Muscle of leg (tissue), 16 donors: ENCODE data around the gene ABHD18. TPM values are rescaled to one million over a fixed set of nuclear protein-coding genes. Genes with fewer than 3 reads are reported as not detected.
"Not testable (repeated sequence)": the region's sequence is repeated elsewhere in the genome, so short reads cannot be mapped to it uniquely, and the experiment has no call there.

ENCODE experiments used
- DNase-seq: peaks from one replicate; pipeline ENCODE4 v3.0.0; 2013
- H3K27ac ChIP-seq: one replicate; pipeline ENCODE4 v1.5.1; 2013; ENCODE audit warnings: mild to moderate bottlenecking, low read length, control low read depth
- H3K27me3 ChIP-seq: one replicate; pipeline ENCODE4 v1.6.1; 2013; ENCODE audit warnings: low read length; ENCODE audit not compliant: control insufficient read depth, insufficient read depth
- H3K36me3 ChIP-seq: one replicate; pipeline ENCODE4 v1.6.1; 2013; ENCODE audit warnings: low read length; ENCODE audit not compliant: control insufficient read depth, insufficient read depth
- H3K4me1 ChIP-seq: one replicate; pipeline ENCODE4 v1.6.1; 2013; ENCODE audit warnings: low read length; ENCODE audit not compliant: control insufficient read depth, insufficient read depth
- H3K4me3 ChIP-seq: one replicate; pipeline ENCODE4 v1.5.1; 2013; ENCODE audit warnings: low read length, control low read depth
- H3K9me3 ChIP-seq: replicated peaks from 2 replicates; pipeline ENCODE4 v1.6.1; 2013; ENCODE audit warnings: low read depth, low read length; ENCODE audit not compliant: control insufficient read depth
- WGBS: methylation state at CpG from one replicate; pipeline ENCODE4 v1.1.5; 2013; ENCODE audit warnings: missing lambda C conversion rate; ENCODE audit not compliant: insufficient coverage; 5-methylcytosine and 5-hydroxymethylcytosine counted together
- long read RNA-seq, 11 donors: transcript quantifications; one replicate each; lab custom pipeline, GENCODE V29; 2026
- polyA plus RNA-seq, 8 donors: library from polyadenylated mRNA; unstranded; fragments of 120-200 nt; gene quantifications; one replicate each; pipeline versions ENCODE4 v1.2.1 to v1.2.3, GENCODE V29; 2013; ENCODE audit warnings: inconsistent platforms in 1 of 8, low replicate concordance in 1 of 8; ENCODE audit not compliant: insufficient read length in 8 of 8, insufficient read depth in 1 of 8
- total RNA-seq: library from RNA; stranded (reverse); fragments of 120-200 nt; gene quantifications from one replicate; pipeline ENCODE4 v1.2.4, GENCODE V29; 2013

ABHD18 gene
- 13.0 TPM for total RNA-seq
- 10 to 100 TPM; 11.1 to 21.7 (median 14.2) TPM for polyA plus RNA-seq
- long read RNA-seq, donor 1 = 0 reads
- long read RNA-seq, donor 2 = 0 reads
- long read RNA-seq, donor 3, full-length matches to known transcripts = 2 of 2 reads
- long read RNA-seq, donor 3, partial matches to known transcripts = 0 of 2 reads
- long read RNA-seq, donor 3, other reads (novel, unspliced or antisense) = 0 of 2 reads
- long read RNA-seq, donor 4, full-length matches to known transcripts = 1 of 1 reads
- long read RNA-seq, donor 4, partial matches to known transcripts = 0 of 1 reads
- long read RNA-seq, donor 4, other reads (novel, unspliced or antisense) = 0 of 1 reads
- long read RNA-seq, donor 5, full-length matches to known transcripts = 1 of 1 reads
- long read RNA-seq, donor 5, partial matches to known transcripts = 0 of 1 reads
- long read RNA-seq, donor 5, other reads (novel, unspliced or antisense) = 0 of 1 reads
- long read RNA-seq, donor 6 = 0 reads
- long read RNA-seq, donor 7, full-length matches to known transcripts = 3 of 3 reads
- long read RNA-seq, donor 7, partial matches to known transcripts = 0 of 3 reads
- long read RNA-seq, donor 7, other reads (novel, unspliced or antisense) = 0 of 3 reads
- long read RNA-seq, donor 8, full-length matches to known transcripts = 1 of 1 reads
- long read RNA-seq, donor 8, partial matches to known transcripts = 0 of 1 reads
- long read RNA-seq, donor 8, other reads (novel, unspliced or antisense) = 0 of 1 reads
- long read RNA-seq, donor 9 = 0 reads
- long read RNA-seq, donor 10 = 0 reads
- long read RNA-seq, donor 11, full-length matches to known transcripts = 1 of 1 reads
- long read RNA-seq, donor 11, partial matches to known transcripts = 0 of 1 reads
- long read RNA-seq, donor 11, other reads (novel, unspliced or antisense) = 0 of 1 reads

DNA sequence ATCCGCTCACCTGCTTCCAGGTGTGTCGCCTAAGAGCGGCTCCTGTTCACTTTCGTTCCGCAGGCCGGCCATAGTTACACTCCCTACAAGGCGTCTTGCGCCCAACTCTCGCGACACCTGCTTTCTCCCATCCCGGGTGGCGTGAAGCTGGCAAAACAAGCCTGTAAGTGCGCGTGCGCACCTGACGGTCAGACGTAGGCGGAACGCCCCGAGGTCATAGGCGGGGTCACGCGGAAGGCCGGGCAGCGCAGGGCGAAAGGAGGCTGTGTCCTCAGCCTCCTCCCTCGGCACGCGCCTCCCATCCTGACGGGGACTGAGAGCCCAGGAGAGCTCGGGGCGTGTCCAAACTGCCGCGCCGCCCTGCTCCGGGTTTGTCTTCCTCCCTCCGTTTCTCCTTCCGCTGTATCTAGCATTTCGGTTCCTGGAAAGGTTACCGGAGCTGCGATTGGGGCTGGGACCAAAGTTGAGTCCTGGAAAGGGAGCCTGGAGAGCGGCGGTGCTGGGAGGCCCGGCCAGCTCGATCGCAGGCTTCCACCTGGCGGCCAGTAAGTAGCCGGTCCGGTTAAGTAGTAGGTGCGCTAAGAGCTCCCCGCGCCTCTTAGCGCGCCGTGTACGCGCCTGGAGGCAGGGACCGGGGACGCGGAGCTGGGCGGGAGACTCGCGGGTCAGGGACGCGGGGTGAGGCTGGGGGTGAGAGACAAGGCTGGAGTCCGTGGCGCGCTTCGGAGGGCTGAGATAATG lies at the start of gene ABHD18, which contains the start of gene MFSD8:
Gene ABHD18 (plus strand): TSS at position 345 of the 741 bp plus-strand sequence. CDS start 17,550 bp downstream, outside the sequence.
Gene MFSD8 (minus strand): TSS at position 112 of the 741 bp plus-strand sequence. CDS start 40 bp downstream, at position 72.
- DNase-seq = peak; percentile 99
- Histone ChIP-seq H3K9me3 (no peaks in the 10 kb centered on the region), H3K36me3 (no peaks in the 10 kb centered on the region), H3K4me1 (peaks cover 2% of the 10 kb centered on the region), H3K27me3 (no peaks in the 10 kb centered on the region), H3K4me3 (peak within 1 kb of the TSS; percentile 92), H3K27ac (peak within 1 kb of the TSS; percentile 98)
- WGBS = 0% methylated on average over 61 of the region's 69 CpGs

DNA sequence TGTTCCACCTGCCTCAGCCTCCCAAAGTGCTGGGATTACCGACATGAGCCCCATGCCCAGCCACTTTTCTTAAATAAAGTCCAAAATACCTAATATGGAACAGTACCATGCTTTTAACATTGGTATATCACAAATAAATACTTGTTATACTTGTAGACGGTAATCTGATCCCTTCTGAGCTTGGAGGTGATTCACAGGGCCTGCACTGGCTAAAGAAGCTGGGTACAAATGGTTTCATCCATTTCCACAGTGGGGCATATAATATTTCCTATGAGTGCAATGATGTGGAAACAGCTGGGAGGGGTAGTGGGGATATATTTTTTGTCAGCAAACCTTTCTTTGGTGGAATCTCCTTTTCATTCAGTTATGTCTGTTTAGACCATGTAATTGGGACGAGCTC lies 48.7 kb upstream of the ABHD18 start:
- no peaks in the 10 kb centered on the region for H3K4me1 ChIP-seq
- no peaks in the 10 kb centered on the region for H3K9me3 ChIP-seq
- no peak for DNase-seq
- H3K27me3 ChIP-seq = no peaks in the 10 kb centered on the region
- H3K36me3 ChIP-seq = peaks cover 9% of the 10 kb centered on the region
- no CpG with 5 or more reads among the region's 3 CpGs for WGBS
- no peak overlapping the region for H3K4me3 ChIP-seq
- no peak overlapping the region for H3K27ac ChIP-seq

DNA sequence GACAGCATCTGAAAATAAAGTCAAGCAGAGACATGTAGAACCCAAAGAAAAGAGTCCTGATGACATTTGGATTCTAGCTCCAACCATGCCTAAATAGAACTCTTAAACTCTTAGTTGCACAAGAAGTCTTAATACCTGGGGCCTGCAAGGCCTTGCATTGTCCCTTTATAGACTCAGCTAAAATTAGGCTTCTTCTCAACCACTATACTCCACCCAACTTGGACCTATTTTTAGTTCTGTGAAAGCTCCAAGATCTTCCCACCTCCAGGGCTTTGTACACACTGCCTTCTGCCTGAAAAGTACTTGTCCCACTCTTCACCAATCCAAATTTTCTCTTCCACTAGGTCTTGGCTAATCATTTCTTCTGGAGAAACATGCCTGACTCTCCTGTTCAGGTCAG lies 48.1 kb upstream of the ABHD18 start:
- Histone ChIP-seq H3K27ac (no peak overlapping the region), H3K27me3 (no peaks in the 10 kb centered on the region), H3K4me1 (no peaks in the 10 kb centered on the region), H3K4me3 (no peak overlapping the region), H3K36me3 (peaks cover 12% of the 10 kb centered on the region), H3K9me3 (no peaks in the 10 kb centered on the region)
- peak; percentile 5 for DNase-seq

DNA sequence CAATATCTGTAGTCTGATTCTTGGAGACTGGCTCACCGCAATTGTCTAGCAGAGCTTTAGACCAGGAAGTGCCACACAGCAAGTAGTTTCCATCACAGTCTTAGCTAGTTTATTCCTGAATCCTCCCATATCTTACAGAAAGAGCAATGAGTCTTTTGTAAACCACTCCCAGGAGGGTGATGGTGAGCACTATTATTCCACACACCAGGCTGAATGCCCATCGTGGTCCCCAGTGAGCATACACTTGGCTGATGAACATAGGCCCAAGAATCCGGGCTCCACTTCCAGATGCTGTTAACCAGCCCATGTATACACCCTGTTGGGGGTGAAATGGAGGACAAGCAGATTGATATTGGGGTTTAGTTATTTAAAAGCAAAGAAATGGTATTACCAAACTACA lies 44.7 kb upstream of the ABHD18 start:
- Histone ChIP-seq H3K4me3 (no peak overlapping the region), H3K27me3 (no peaks in the 10 kb centered on the region), H3K4me1 (no peaks in the 10 kb centered on the region), H3K9me3 (no peaks in the 10 kb centered on the region), H3K36me3 (peaks cover 15% of the 10 kb centered on the region), H3K27ac (no peak overlapping the region)
- no CpG with 5 or more reads among the region's 3 CpGs for WGBS
- DNase-seq = no peak

DNA sequence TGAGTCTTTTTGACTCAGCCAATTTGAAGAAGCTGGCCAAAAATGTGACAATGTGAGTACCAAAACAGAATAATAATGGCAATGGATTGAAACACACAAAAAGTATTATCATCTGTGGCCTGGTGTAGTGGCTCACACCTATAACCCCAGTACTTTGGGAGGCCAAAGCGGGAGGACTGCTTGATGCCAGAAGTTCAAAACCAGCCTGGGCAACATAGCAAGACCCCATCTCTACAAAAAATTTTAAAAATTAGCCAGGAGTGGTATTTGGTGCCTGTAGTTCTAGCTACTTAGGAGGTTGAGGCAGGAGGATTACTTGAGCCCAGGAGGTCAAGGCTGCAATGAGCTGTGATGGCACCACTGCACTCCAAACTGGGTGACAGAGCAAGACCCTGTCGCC lies 43.0 kb upstream of the ABHD18 start:
- H3K9me3 ChIP-seq = no peaks in the 10 kb centered on the region
- peaks cover 17% of the 10 kb centered on the region for H3K36me3 ChIP-seq
- no peak overlapping the region for H3K27ac ChIP-seq
- no peak for DNase-seq
- no peak overlapping the region for H3K4me3 ChIP-seq
- WGBS = no CpG with 5 or more reads among the region's 2 CpGs
- H3K4me1 ChIP-seq = no peaks in the 10 kb centered on the region
- no peaks in the 10 kb centered on the region for H3K27me3 ChIP-seq

DNA sequence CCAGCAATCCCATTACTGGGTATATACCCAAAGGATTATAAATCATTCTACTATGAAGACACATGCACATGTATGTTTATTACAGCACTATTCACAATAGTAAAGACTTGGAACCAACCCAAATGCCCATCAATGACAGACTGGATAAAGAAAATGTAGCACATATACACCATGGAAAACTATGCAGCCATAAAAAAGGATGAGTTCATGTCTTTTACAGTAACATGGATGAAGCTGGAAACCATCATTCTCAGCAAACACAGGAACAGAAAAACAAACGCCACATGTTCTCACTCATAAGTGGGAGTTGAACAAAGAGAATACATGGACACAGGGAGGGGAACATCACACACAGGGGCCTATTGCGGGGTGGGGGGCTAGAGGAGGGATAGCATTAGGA lies 39.5 kb upstream of the ABHD18 start:
- H3K36me3 ChIP-seq = peaks cover 15% of the 10 kb centered on the region

DNA sequence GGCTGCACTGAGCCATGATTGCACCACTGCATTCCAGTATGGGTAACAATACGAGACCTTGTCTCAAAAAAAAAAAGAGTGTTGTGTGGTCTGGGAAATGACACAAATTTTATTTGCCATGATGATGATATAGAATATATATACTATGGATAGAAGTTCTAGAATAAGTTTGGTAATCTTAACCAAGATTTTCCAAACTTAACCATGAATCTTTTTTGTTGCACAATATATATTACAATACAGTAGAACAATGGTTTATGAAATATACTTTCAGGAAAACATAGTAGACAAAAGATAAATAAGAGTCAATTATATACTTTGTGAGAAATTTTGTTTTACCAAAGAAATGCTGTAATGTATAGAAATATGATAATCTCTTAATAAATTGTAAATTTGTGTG lies 35.0 kb upstream of the ABHD18 start:
- Histone ChIP-seq H3K9me3 (no peaks in the 10 kb centered on the region), H3K4me3 (no peak overlapping the region), H3K27ac (no peak overlapping the region), H3K36me3 (peaks cover 6% of the 10 kb centered on the region), H3K27me3 (no peaks in the 10 kb centered on the region), H3K4me1 (no peaks in the 10 kb centered on the region)
- no peak for DNase-seq
- WGBS = 100% methylated on average over 1 of the region's 1 CpG

More for the DNA sequence above, 39.5 kb upstream of the ABHD18 start:
- not testable (repeated sequence) for DNase-seq, H3K27me3 ChIP-seq, H3K4me3 ChIP-seq, H3K4me1 ChIP-seq, H3K9me3 ChIP-seq, H3K27ac ChIP-seq
- WGBS = no CpG with 5 or more reads among the region's 2 CpGs

DNA sequence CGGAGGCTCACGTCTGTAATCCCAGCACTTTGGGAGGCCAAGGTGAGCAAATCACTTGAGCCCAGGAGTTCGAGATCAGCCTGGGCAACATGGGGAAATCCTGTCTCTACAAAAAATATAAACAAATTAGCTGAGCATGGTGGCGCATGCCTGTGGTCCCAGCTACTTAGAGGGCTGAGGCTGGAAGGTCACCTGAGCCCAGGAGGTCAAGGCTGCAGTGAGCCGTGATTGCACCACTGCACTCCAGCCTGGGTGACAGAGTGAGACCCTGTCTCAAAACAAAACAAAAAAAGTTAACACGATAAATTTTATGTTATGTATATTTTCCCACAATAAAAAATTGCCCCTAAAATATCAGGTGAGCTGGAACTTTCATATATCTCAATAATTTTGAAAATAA lies 33.4 kb upstream of the ABHD18 start:
- not testable (repeated sequence) for H3K27ac ChIP-seq, H3K27me3 ChIP-seq, H3K36me3 ChIP-seq, H3K4me1 ChIP-seq, H3K9me3 ChIP-seq, DNase-seq, H3K4me3 ChIP-seq
- 85% methylated on average over 3 of the region's 6 CpGs for WGBS

DNA sequence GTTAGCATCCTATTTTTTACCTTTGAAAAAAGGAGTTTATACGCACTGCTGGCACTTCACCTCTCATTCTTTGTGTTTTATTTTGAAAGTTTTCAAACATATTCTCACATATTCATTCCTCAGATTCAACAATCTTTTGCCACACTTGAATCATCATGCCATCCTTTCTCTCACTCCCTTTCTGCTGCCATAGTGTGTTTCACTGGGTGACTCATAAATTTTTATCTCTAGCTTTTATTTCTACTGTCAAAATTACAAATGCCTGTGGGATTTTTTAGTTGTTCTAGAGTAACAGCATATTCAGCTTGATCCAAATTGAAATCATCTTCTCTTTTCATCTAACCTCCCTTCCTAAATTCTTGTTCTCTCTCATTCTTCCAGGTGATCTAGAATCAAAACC lies 28.2 kb upstream of the ABHD18 start:
- Histone ChIP-seq H3K4me1 (no peaks in the 10 kb centered on the region), H3K9me3 (no peaks in the 10 kb centered on the region), H3K27me3 (no peaks in the 10 kb centered on the region), H3K27ac (no peak overlapping the region), H3K4me3 (no peak overlapping the region), H3K36me3 (peaks cover 4% of the 10 kb centered on the region)
- no CpG with 5 or more reads among the region's 1 CpG for WGBS
- DNase-seq = no peak
